ENCODE data around the gene ESPL1. TPM values are rescaled to one million over a fixed set of nuclear protein-coding genes. Genes with fewer than 3 reads are reported as not detected.

ESPL1 gene
- total and polyA plus RNA-seq, 2 donors (not counting 3 experiments of a cell fraction or from before 2014, with no cell fraction given) = 16.2 to 42.7 TPM

- dilution Hi-C loops (cut with MboI; ENCODE audit: extremely low pct_ligation_motif_present, low sequenced_read_pairs) (no loop called here), intact Hi-C loops (cut with micrococcal nuclease) (loop anchor here (1.0 kb wide), 1 partner anchor 19 kb away; no protein-coding TSS in a partner anchor)
- H3K9ac ChIP-seq (replicated peaks; ENCODE audit: extremely low read depth, insufficient read depth, low read length) = no peak overlapping the region
- no peak for DNase-seq (ENCODE audit: low read depth, low spot score)
- ChIA-PET POLR2A (interaction anchor here (0.6 kb wide), 1 partner anchor 90 kb away, joined by 3 read pairs; no protein-coding TSS in a partner anchor), CTCF (interaction anchor here (0.8 to 13.2 kb wide), 9 partner anchors 14 to 182 kb away, joined by 4 to 225 read pairs (median 7); no protein-coding TSS in a partner anchor)
- H3K27me3 ChIP-seq (ENCODE audit: control insufficient read depth in 2 of 2, insufficient read depth in 2 of 2, low read length in 2 of 2) = peaks cover 0 to 3% of the 10 kb centered on the region in 2 experiments
- FAIRE-seq = no peak
- TF ChIP-seq EZH2 (IDR thresholded peaks at IDR 0.05; ENCODE audit: borderline replicate concordance, low read depth, low read length, severe bottlenecking) = no peak
- no peak for TF ChIP-seq MAX (IDR thresholded peaks at IDR 0.05; ENCODE audit: insufficient read depth, insufficient read length)
- no TSS peak for BruUV-seq (replicated peaks)
- H3K79me2 ChIP-seq (ENCODE audit: control insufficient read depth, insufficient read depth, low read length) = no peaks in the 10 kb centered on the region
- H3K9me3 ChIP-seq (replicated peaks; ENCODE audit: control insufficient read depth, insufficient read depth, low read length) = no peaks in the 10 kb centered on the region
- no peaks in the 10 kb centered on the region for H3K9me1 ChIP-seq (replicated peaks; ENCODE audit: control insufficient read depth, extremely low read depth, insufficient read depth, low read length)
- no peaks in the 10 kb centered on the region for H4K20me1 ChIP-seq (replicated peaks; ENCODE audit: control insufficient read depth, extremely low read depth, insufficient read depth, low read length)
- peaks cover 13% of the 10 kb centered on the region for H3K4me1 ChIP-seq (ENCODE audit: control insufficient read depth, extremely low read depth, insufficient read depth, low read length)
- no peak overlapping the region for H3K4me3 ChIP-seq (replicated peaks in 1 of 3; ENCODE audit: insufficient read depth in 1 of 3, low read depth in 1 of 3, low read length in 3 of 3)
- H3K4me2 ChIP-seq (ENCODE audit: insufficient read depth, low read length) = no peak overlapping the region
- no peak overlapping the region for H3K27ac ChIP-seq (ENCODE audit: insufficient read depth, low read depth, low read length)
- no peak overlapping the region for H2AFZ ChIP-seq (ENCODE audit: low read depth, low read length)
- H3K36me3 ChIP-seq (ENCODE audit: control insufficient read depth in 2 of 2, extremely low read depth in 1 of 2, insufficient read depth in 2 of 2, low read length in 2 of 2) = no peaks in the 10 kb centered on the region
Measured at GRCh38 chr12:53326460-53327185, 58.5 kb downstream of the ESPL1 start.

GRCh38 chr12:53327435-53328042 is 59.4 kb downstream of the ESPL1 start:
- Histone ChIP-seq H3K4me1 (ENCODE audit: control insufficient read depth, extremely low read depth, insufficient read depth, low read length) (peaks cover 11% of the 10 kb centered on the region), H3K36me3 (ENCODE audit: control insufficient read depth in 2 of 2, extremely low read depth in 1 of 2, insufficient read depth in 2 of 2, low read length in 2 of 2) (no peaks in the 10 kb centered on the region), H3K4me2 (ENCODE audit: insufficient read depth, low read length) (no peak overlapping the region), H3K9me3 (replicated peaks; ENCODE audit: control insufficient read depth, insufficient read depth, low read length) (no peaks in the 10 kb centered on the region), H3K27me3 (ENCODE audit: control insufficient read depth in 2 of 2, insufficient read depth in 2 of 2, low read length in 2 of 2) (peaks cover 0 to 6% of the 10 kb centered on the region in 2 experiments), H3K27ac (ENCODE audit: insufficient read depth, low read depth, low read length) (no peak overlapping the region), H3K79me2 (ENCODE audit: control insufficient read depth, insufficient read depth, low read length) (no peaks in the 10 kb centered on the region), H3K9me1 (replicated peaks; ENCODE audit: control insufficient read depth, extremely low read depth, insufficient read depth, low read length) (no peaks in the 10 kb centered on the region), H2AFZ (ENCODE audit: low read depth, low read length) (no peak overlapping the region), H4K20me1 (replicated peaks; ENCODE audit: control insufficient read depth, extremely low read depth, insufficient read depth, low read length) (no peaks in the 10 kb centered on the region), H3K4me3 (replicated peaks in 1 of 3; ENCODE audit: insufficient read depth in 1 of 3, low read depth in 1 of 3, low read length in 3 of 3) (no peak overlapping the region), H3K9ac (replicated peaks; ENCODE audit: extremely low read depth, insufficient read depth, low read length) (no peak overlapping the region)
- CTCF ChIA-PET = interaction anchor here (0.8 to 13.2 kb wide), 10 partner anchors 13 to 181 kb away, joined by 4 to 225 read pairs (median 6); no protein-coding TSS in a partner anchor
- dilution Hi-C loops (cut with MboI; ENCODE audit: extremely low pct_ligation_motif_present, low sequenced_read_pairs) (no loop called here), intact Hi-C loops (cut with micrococcal nuclease) (loop anchor here (1.0 kb wide), 1 partner anchor 18 kb away; no protein-coding TSS in a partner anchor)
- no TSS peak for BruUV-seq (replicated peaks)
- no peak for TF ChIP-seq FOS (IDR thresholded peaks at IDR 0.05; ENCODE audit: borderline replicate concordance, insufficient read depth, low read length)
- peak in 1 of 2 donors; percentile 27 for TF ChIP-seq CTCF (IDR thresholded peaks at IDR 0.05; ENCODE audit: extremely low read depth in 1 of 2, insufficient read depth in 1 of 2, low read depth in 1 of 2, low read length in 2 of 2)
- no peak for TF ChIP-seq MYC (IDR thresholded peaks at IDR 0.05; ENCODE audit: low read depth, low read length)
- TF ChIP-seq GATA2 (IDR thresholded peaks at IDR 0.05; ENCODE audit: insufficient read depth, insufficient read length, low read depth, low read length) = no peak
- no peak for TF ChIP-seq JUN (IDR thresholded peaks at IDR 0.05; ENCODE audit: borderline replicate concordance, insufficient read depth, insufficient read length, low read depth)
- DNase-seq (ENCODE audit: low read depth, low spot score) (peak; percentile 21), FAIRE-seq (no peak)
- POLR2A ChIA-PET = no interaction called here
